Endothelial cell (in vitro differentiated cells): ENCODE results near the gene SRBD1. TPM values are rescaled to one million over a fixed set of nuclear protein-coding genes. Genes with fewer than 3 reads are reported as not detected.

ENCODE experiments used
- DNase-seq: peaks from one replicate; pipeline ENCODE4 v3.0.0; 2021; ENCODE audit warnings: low spot score
- H3K27ac Mint-ChIP-seq: one replicate; pipeline ENCODE4 v1.8.0; 2021; ENCODE audit warnings: mixed read lengths, inconsistent platforms; ENCODE audit not compliant: unreplicated experiment
- H3K27me3 Mint-ChIP-seq: one replicate; pipeline ENCODE4 v1.8.0; 2021; ENCODE audit warnings: mild to moderate bottlenecking, moderate library complexity, mixed read lengths, inconsistent platforms; ENCODE audit not compliant: unreplicated experiment
- H3K36me3 Mint-ChIP-seq: one replicate; pipeline ENCODE4 v1.8.0; 2021; ENCODE audit warnings: mild to moderate bottlenecking, low read depth, mixed read lengths, inconsistent platforms; ENCODE audit not compliant: unreplicated experiment
- H3K4me1 Mint-ChIP-seq: one replicate; pipeline ENCODE4 v1.8.0; 2021; ENCODE audit warnings: mild to moderate bottlenecking, mixed read lengths, inconsistent platforms; ENCODE audit not compliant: unreplicated experiment
- H3K4me3 Mint-ChIP-seq: one replicate; pipeline ENCODE4 v1.8.0; 2021; ENCODE audit warnings: mild to moderate bottlenecking, mixed read lengths, inconsistent platforms; ENCODE audit not compliant: unreplicated experiment
- H3K9me3 Mint-ChIP-seq: one replicate; pipeline ENCODE4 v1.8.0; 2021; ENCODE audit warnings: mixed read lengths, inconsistent platforms; ENCODE audit not compliant: unreplicated experiment
- total RNA-seq: library from RNA; stranded (reverse); fragmentation: NEBNext Ultra II Directional; extraction: Animal tissue kit (Norgen Biotek cat#: 25700); gene quantifications from one replicate; pipeline ENCODE4 v1.2.1, GENCODE V29; 2021; ENCODE audit not compliant: unreplicated experiment
- TF ChIP-seq, protein P1 (sequence below): fragments of 200-600 bp; sonication (generic); IDR thresholded peaks from one replicate; pipeline ENCODE4 v1.5.0; 2021; ENCODE audit warnings: antibody characterized with exemption; ENCODE audit not compliant: unreplicated experiment

SRBD1 gene
- total RNA-seq, 1 donor from 2014 or later = 18.2 TPM

DNA sequence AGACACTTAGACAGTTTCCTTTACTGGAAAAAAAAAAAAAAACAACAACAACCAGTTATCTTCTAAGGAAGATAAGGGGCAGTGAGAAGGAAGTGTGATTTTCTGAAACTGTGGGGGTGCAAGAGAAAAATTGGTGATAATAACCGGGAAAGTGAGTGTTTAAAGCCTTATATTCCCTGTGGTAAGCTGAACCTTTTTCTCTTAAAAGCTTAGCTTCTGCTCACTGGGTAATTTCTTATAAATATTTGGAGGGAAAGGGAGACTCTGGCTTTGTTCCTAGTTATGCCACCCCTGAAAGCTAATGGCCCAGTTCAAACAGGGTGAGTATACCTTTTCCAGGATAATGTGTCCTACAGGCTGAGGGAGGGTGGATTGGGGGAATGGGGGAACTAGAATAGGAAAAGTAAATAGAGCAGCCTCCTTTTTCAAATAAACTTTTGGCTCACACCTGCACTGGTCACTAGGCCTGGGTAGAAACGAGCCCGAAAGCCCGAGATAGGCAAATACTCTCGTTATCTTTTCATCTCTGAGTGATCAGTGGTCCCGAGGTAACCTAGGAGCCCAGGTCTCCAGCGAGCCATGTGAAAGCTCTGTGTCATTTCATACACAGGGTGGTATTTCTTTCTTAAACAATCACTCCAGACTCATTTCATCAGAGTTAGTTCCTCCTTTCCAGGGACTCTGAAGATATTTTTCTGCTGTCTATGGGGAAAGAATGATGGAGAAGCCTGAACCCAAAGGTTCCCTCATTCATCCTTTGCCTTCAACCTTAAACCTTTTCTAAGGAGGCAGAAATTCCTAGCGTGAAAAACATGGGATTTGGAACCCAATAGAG is 15.5 kb upstream of the SRBD1 start:
- DNase-seq = no peak
- H3K27ac Mint-ChIP-seq = no peak overlapping the region
- no peaks in the 10 kb centered on the region for H3K9me3 Mint-ChIP-seq
- H3K36me3 Mint-ChIP-seq = no peaks in the 10 kb centered on the region
- TF ChIP-seq, protein P1, sequence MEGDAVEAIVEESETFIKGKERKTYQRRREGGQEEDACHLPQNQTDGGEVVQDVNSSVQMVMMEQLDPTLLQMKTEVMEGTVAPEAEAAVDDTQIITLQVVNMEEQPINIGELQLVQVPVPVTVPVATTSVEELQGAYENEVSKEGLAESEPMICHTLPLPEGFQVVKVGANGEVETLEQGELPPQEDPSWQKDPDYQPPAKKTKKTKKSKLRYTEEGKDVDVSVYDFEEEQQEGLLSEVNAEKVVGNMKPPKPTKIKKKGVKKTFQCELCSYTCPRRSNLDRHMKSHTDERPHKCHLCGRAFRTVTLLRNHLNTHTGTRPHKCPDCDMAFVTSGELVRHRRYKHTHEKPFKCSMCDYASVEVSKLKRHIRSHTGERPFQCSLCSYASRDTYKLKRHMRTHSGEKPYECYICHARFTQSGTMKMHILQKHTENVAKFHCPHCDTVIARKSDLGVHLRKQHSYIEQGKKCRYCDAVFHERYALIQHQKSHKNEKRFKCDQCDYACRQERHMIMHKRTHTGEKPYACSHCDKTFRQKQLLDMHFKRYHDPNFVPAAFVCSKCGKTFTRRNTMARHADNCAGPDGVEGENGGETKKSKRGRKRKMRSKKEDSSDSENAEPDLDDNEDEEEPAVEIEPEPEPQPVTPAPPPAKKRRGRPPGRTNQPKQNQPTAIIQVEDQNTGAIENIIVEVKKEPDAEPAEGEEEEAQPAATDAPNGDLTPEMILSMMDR = no peak
- H3K4me1 Mint-ChIP-seq = peaks cover 6% of the 10 kb centered on the region
- peaks cover 2% of the 10 kb centered on the region for H3K27me3 Mint-ChIP-seq
- no peak overlapping the region for H3K4me3 Mint-ChIP-seq

DNA sequence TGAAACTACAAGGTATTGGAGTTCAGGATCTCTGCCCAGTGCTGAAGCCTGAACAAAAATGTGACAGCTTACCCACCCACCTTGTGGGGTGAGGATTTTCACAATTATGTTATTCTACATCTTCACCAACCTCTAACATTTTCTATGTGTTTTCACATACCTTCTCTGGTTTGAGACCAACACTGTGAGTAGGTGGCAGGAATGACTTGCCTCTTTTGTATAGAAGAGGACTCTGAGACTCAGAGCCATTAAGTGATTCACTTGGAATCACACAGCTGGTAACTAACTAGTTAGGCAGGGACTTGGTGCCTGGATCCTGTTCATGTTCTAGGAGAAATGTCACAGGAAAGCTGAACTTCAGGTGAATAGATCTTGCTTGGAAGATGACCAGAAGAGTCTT is 14.8 kb upstream of the SRBD1 start:
- H3K36me3 Mint-ChIP-seq = no peaks in the 10 kb centered on the region
- H3K27me3 Mint-ChIP-seq = peaks cover 2% of the 10 kb centered on the region
- H3K4me3 Mint-ChIP-seq = no peak overlapping the region
- no peaks in the 10 kb centered on the region for H3K9me3 Mint-ChIP-seq
- TF ChIP-seq, protein P1 = no peak
- no peak for DNase-seq
- no peak overlapping the region for H3K27ac Mint-ChIP-seq
- H3K4me1 Mint-ChIP-seq = peaks cover 6% of the 10 kb centered on the region

DNA sequence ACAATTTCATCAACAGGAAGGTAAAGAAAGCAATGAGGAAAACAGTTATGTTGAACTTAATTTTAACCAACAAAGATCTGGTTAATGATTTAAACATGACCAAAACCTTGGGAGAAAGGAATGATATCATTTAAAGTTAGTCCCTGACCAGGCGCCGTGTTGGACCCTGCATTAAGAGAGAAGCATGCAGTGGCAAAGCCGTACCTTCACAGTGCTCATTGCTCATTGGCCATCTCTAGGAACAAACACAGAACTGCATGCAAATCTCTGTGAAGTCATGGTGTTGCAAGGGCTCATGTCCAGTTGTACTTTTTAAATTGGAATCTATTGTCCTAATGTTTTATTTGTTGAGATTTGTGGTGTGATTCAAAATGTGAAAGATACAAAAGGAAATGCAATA is 12.0 kb upstream of the SRBD1 start:
- Mint-ChIP-seq H3K9me3 (no peaks in the 10 kb centered on the region), H3K4me1 (peaks cover 6% of the 10 kb centered on the region), H3K36me3 (no peaks in the 10 kb centered on the region), H3K27me3 (peaks cover 2% of the 10 kb centered on the region), H3K27ac (no peak overlapping the region), H3K4me3 (no peak overlapping the region)
- no peak for DNase-seq
- TF ChIP-seq, protein P1 = no peak

GRCh38 chr2:45622336-45623075 is 11.4 kb upstream of the SRBD1 start:
- Mint-ChIP-seq H3K36me3 (no peaks in the 10 kb centered on the region), H3K27ac (no peak overlapping the region), H3K4me3 (no peak overlapping the region), H3K9me3 (no peaks in the 10 kb centered on the region), H3K27me3 (peaks cover 2% of the 10 kb centered on the region), H3K4me1 (peaks cover 6% of the 10 kb centered on the region)
- DNase-seq = no peak
- TF ChIP-seq, protein P1 = no peak

DNA sequence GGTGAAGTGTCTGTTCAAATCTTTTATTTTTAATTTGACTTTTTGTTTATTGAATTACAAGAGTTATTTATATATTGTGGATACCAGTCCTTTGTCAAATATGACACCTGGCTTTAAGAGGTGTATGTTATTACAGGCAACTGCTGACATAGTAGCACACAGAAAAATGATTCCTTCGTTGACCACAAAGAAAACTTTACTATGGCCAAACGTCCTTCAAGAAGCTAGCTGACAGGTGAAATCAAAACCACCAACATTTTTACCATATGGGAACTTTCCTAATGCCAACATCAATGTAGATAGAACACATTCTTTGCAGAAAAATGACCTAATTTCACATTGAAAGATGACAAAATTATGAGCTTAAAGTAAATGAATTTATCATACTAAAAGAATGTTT is 6.4 kb upstream of the SRBD1 start:
- Mint-ChIP-seq H3K27ac (no peak overlapping the region), H3K4me3 (no peak overlapping the region), H3K36me3 (no peaks in the 10 kb centered on the region), H3K27me3 (no peaks in the 10 kb centered on the region), H3K9me3 (no peaks in the 10 kb centered on the region), H3K4me1 (no peaks in the 10 kb centered on the region)
- no peak for DNase-seq
- TF ChIP-seq, protein P1 = no peak
